SJCRH30 (cell line): ENCODE data around the gene PMFBP1. TPM values are rescaled to one million over a fixed set of nuclear protein-coding genes. Genes with fewer than 3 reads are reported as not detected.

Experiments used
- DNase-seq, 2 experiments: peaks; one replicate each; pipeline ENCODE4 v3.0.0-alpha.2; 2015 to 2020
- H3K27ac ChIP-seq: fragments of 250-450 bp; sonication (Bioruptor Pico); 2 replicates; pipeline ENCODE4 v1.5.1; 2020; ENCODE audit warnings: mild to moderate bottlenecking, moderate library complexity
- H3K27me3 ChIP-seq: fragments of 250-450 bp; sonication (Bioruptor Pico); 2 replicates; pipeline ENCODE4 v1.5.1; 2020; ENCODE audit warnings: mild to moderate bottlenecking, moderate library complexity
- H3K36me3 ChIP-seq: fragments of 250-450 bp; sonication (Bioruptor Pico); 2 replicates; pipeline ENCODE4 v1.5.1; 2020; ENCODE audit warnings: mild to moderate bottlenecking, moderate library complexity
- H3K4me1 ChIP-seq: fragments of 250-450 bp; sonication (Bioruptor Pico); 2 replicates; pipeline ENCODE4 v1.5.1; 2020; ENCODE audit warnings: mild to moderate bottlenecking, moderate library complexity
- H3K4me3 ChIP-seq: fragments of 250-450 bp; sonication (Bioruptor Pico); 2 replicates; pipeline ENCODE4 v1.5.1; 2020; ENCODE audit warnings: mild to moderate bottlenecking, moderate library complexity
- H3K9me3 ChIP-seq: fragments of 250-450 bp; sonication (Bioruptor Pico); replicated peaks from 2 replicates; pipeline ENCODE4 v1.5.1; 2020; ENCODE audit warnings: mild to moderate bottlenecking, moderate library complexity
- total RNA-seq: library from RNA; depleted of rRNA; stranded (reverse); fragments of >200 nt; shearing (Covaris generic); gene quantifications from 2 replicates; pipeline ENCODE4 v1.2.3, GENCODE V29; 2014

The PMFBP1 gene
- total RNA-seq, 1 experiment from 2014 or later, result 0.34 TPM

- no peaks in the 10 kb centered on the region for H3K36me3 ChIP-seq
- no peak overlapping the region for H3K27ac ChIP-seq
- no peak for DNase-seq
- no peak overlapping the region for H3K4me3 ChIP-seq
- no peaks in the 10 kb centered on the region for H3K4me1 ChIP-seq
- no peaks in the 10 kb centered on the region for H3K27me3 ChIP-seq
- H3K9me3 ChIP-seq, result no peaks in the 10 kb centered on the region
These were observed 27.9 kb upstream of the PMFBP1 start for GRCh38 chr16:72199761-72200337.

- Histone ChIP-seq H3K4me1 (no peaks in the 10 kb centered on the region), H3K27ac (no peak overlapping the region), H3K27me3 (no peaks in the 10 kb centered on the region), H3K9me3 (no peaks in the 10 kb centered on the region), H3K4me3 (no peak overlapping the region), H3K36me3 (no peaks in the 10 kb centered on the region)
- DNase-seq, result no peak
These were observed 26.8 kb upstream of the PMFBP1 start for GRCh38 chr16:72198771-72199201.

- Histone ChIP-seq H3K9me3 (no peaks in the 10 kb centered on the region), H3K4me1 (no peaks in the 10 kb centered on the region), H3K4me3 (no peak overlapping the region), H3K27me3 (no peaks in the 10 kb centered on the region), H3K27ac (no peak overlapping the region), H3K36me3 (no peaks in the 10 kb centered on the region)
- DNase-seq, result no peak
These were observed 26.2 kb upstream of the PMFBP1 start for GRCh38 chr16:72198021-72198711.

DNA sequence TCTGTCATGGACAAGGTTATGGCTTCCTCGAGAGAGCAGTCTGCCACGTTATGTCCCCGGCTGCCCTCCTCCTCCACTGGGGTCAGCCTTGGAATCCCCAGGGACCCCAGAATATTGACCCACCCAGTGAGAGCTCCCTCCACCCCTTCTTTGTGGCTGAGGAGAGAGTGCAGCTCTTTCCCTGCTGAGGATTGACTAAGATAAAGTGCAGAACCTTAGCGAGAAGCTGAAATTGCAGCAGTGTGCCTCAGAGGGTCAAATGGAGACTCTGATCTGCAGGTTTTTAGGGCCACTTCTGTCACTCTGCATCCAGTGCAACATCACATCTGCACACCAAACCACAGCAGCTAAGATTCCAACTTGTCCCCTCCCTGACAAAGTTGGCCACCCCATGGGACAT lies 25.6 kb upstream of the PMFBP1 start:
- Histone ChIP-seq H3K4me3 (no peak overlapping the region), H3K27me3 (no peaks in the 10 kb centered on the region), H3K9me3 (no peaks in the 10 kb centered on the region), H3K27ac (no peak overlapping the region), H3K36me3 (no peaks in the 10 kb centered on the region), H3K4me1 (no peaks in the 10 kb centered on the region)
- no peak for DNase-seq

GRCh38 chr16:72195609-72196008 lies 23.7 kb upstream of the PMFBP1 start:
- no peak overlapping the region for H3K27ac ChIP-seq
- no peaks in the 10 kb centered on the region for H3K9me3 ChIP-seq
- no peak overlapping the region for H3K4me3 ChIP-seq
- no peaks in the 10 kb centered on the region for H3K27me3 ChIP-seq
- no peaks in the 10 kb centered on the region for H3K36me3 ChIP-seq
- no peaks in the 10 kb centered on the region for H3K4me1 ChIP-seq
- peak in 1 of 2 experiments; percentile 2 for DNase-seq

DNA sequence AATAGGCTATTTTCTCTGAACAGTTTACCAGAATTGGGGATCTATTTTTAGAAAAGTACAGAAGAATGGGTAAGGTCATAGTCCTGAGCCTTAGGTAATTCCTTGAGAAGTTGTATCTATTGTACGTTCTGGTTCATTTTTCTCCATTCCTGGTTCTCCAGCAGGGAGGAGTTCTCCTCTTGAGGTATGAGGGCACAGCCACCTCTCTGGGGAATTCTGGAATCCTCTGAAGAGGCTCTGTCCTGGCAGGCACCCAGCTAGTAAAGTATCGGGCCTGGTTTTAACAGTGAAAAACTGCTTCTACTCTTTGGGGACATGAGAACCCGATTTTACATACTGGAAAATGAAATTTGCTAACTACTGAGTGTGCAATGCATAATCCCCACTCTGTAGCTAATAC lies 19.6 kb upstream of the PMFBP1 start:
- DNase-seq, result peak in 1 of 2 experiments; percentile 2

DNA sequence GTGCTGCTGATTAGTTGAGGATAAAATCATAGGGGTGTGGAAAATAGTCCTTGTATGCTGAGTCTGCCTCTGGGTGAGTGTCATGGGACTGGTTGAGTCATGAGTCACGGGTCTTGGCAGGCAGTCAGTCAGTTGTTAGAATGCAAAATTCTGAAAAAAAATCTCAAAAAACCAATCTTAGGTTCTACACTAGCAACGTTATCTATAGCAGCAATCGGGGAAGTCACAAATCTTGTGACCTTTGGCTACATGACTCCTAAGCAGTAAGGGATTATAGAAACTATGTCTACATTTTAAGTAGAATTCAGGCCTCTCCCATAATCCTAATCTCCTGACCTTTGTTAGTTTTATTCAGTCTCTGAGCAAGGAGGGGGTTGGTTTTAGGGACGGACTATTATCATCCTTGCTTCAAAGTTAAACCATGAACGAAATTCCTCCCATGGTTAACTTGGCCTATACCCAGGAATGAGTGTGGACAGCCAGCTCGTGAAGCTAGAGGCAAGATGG lies 18.0 kb upstream of the PMFBP1 start:
- Histone ChIP-seq H3K27me3 (no peaks in the 10 kb centered on the region), H3K4me3 (no peak overlapping the region), H3K4me1 (no peaks in the 10 kb centered on the region), H3K9me3 (no peaks in the 10 kb centered on the region), H3K36me3 (no peaks in the 10 kb centered on the region), H3K27ac (no peak overlapping the region)
- no peak for DNase-seq

More for the DNA sequence above, 19.6 kb upstream of the PMFBP1 start:
- H3K27me3 ChIP-seq, result no peaks in the 10 kb centered on the region
- H3K36me3 ChIP-seq, result no peaks in the 10 kb centered on the region
- no peak overlapping the region for H3K4me3 ChIP-seq
- H3K27ac ChIP-seq, result no peak overlapping the region
- no peaks in the 10 kb centered on the region for H3K9me3 ChIP-seq
- no peaks in the 10 kb centered on the region for H3K4me1 ChIP-seq

DNA sequence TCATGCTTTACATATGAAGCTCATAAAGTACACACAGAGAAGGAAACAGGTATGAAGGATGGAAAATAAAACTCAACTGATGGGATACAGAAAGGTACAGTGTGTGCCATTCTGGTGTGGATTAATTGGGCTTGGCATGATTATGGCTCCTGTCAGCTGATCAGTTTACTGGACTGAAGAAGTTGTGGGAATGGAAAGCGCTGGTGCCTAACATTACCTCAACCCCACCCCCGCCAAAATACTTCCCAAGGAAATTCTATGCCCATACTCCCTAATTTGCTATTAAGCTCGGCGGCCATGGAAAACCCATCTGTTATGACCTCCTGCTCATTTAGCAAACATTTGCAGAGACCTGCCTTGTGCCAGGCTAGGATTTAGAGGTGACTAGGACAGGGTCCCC lies 16.6 kb upstream of the PMFBP1 start:
- H3K36me3 ChIP-seq, result no peaks in the 10 kb centered on the region
- DNase-seq, result no peak
- no peaks in the 10 kb centered on the region for H3K27me3 ChIP-seq
- no peak overlapping the region for H3K4me3 ChIP-seq
- no peaks in the 10 kb centered on the region for H3K4me1 ChIP-seq
- no peak overlapping the region for H3K27ac ChIP-seq
- H3K9me3 ChIP-seq, result no peaks in the 10 kb centered on the region

DNA sequence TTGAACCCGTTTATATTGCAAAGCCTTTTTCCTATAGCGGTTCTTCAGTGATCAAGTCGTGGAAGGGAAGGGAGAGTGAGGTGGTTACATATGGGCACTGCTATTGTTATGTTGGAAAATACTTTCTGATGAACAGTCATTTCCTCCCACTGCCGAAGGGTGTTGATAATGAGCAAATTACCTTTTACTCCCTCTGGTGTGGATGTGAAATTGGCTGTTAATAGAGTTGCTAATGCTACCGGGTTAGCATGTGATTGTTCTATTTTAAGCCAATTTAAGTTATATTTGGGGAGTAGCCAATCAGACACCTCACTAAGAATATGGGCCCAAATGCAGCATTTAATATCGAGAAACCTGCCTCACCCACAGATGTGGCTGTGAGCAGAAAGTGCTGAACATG lies 15.6 kb upstream of the PMFBP1 start:
- no peaks in the 10 kb centered on the region for H3K4me1 ChIP-seq
- no peak overlapping the region for H3K4me3 ChIP-seq
- H3K27me3 ChIP-seq, result no peaks in the 10 kb centered on the region
- no peak overlapping the region for H3K27ac ChIP-seq
- H3K36me3 ChIP-seq, result no peaks in the 10 kb centered on the region
- no peaks in the 10 kb centered on the region for H3K9me3 ChIP-seq
- no peak for DNase-seq

GRCh38 chr16:72182976-72183375 lies 11.0 kb upstream of the PMFBP1 start:
- DNase-seq, result no peak
- no peaks in the 10 kb centered on the region for H3K36me3 ChIP-seq
- no peaks in the 10 kb centered on the region for H3K9me3 ChIP-seq
- H3K4me1 ChIP-seq, result no peaks in the 10 kb centered on the region
- no peak overlapping the region for H3K4me3 ChIP-seq
- no peaks in the 10 kb centered on the region for H3K27me3 ChIP-seq
- H3K27ac ChIP-seq, result no peak overlapping the region

DNA sequence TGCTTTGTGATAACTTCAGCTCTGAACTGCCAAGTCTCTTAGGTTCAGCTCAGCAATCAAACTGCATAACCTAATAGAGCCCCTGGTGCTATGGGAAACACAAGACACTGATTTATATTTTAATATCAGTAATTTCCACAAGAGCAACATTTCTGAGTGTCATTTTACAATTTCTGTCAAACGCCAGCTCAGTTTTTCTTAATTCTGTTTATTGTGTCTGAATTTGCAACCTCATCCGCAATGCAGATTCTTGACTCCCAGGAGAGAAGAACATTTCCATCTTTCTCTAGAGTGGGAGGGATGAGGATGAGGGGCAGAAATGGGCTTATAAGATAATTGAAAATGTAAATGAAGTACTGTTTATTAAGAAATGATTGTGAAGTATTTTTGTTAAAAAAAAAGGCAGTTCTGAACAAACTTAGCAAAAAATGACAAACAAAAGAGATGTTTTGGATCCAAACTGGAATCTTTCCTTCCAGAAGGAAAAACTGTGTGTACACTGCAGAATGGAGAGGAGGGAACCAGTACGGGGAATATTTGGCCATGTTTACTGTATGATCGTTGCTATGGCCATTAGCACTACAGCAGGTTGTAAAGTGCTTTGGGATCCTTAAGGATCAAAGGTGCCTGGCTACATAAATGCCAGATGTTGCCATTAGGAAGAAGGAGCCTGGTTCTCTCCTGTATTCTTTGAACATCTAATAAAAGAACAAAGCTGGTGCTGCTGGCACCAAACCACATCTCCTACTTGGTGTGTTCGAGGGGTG lies 7.4 kb upstream of the PMFBP1 start:
- H3K27ac ChIP-seq, result no peak overlapping the region
- no peak for DNase-seq

DNA sequence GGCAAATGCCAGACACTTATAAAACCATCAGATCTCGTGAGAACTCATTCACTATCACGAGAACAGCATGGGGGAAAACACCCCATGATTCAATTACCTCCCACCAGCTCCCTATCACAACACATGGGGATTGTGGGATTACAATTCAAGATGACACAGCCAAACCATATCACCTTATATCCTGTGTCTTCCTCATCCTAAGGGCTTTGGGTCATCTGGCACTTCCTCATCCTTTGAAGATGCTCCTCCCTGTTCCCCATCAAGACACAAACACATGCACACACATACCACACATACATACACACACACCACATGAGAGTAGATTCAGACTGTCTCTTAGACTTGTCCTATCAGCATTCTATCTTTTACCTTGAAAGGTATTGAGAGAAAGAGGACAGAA lies 2.8 kb upstream of the PMFBP1 start:
- no peaks in the 10 kb centered on the region for H3K4me1 ChIP-seq
- H3K4me3 ChIP-seq, result no peak overlapping the region
- H3K36me3 ChIP-seq, result no peaks in the 10 kb centered on the region
- no peak overlapping the region for H3K27ac ChIP-seq
- no peaks in the 10 kb centered on the region for H3K27me3 ChIP-seq
- no peaks in the 10 kb centered on the region for H3K9me3 ChIP-seq
- no peak for DNase-seq

More for the DNA sequence above, 7.4 kb upstream of the PMFBP1 start:
- H3K4me3 ChIP-seq, result no peak overlapping the region
- no peaks in the 10 kb centered on the region for H3K36me3 ChIP-seq
- H3K9me3 ChIP-seq, result no peaks in the 10 kb centered on the region
- H3K27me3 ChIP-seq, result no peaks in the 10 kb centered on the region
- no peaks in the 10 kb centered on the region for H3K4me1 ChIP-seq

DNA sequence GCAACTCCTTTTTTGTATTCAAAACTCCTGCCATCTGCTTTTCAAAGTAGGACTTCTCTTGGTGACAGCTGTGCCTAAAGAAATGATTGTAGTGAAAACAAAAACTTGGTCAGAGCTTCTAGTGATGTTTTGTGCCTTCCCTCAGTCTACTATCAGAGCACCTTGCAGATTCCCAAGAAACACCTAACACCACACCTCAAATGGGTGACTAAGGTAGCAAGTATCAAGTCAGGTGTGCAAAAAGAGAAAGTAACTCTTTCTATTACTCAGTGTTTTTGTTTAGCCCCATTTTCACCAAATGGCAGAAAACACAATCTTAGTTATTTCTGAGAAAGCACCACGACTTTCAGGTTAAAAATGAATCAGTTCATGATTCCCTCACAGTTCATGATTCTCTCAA lies 2.0 kb upstream of the PMFBP1 start:
- Histone ChIP-seq H3K4me3 (no peak overlapping the region), H3K27ac (no peak overlapping the region), H3K4me1 (no peaks in the 10 kb centered on the region), H3K36me3 (no peaks in the 10 kb centered on the region), H3K27me3 (no peaks in the 10 kb centered on the region), H3K9me3 (no peaks in the 10 kb centered on the region)
- no peak for DNase-seq

DNA sequence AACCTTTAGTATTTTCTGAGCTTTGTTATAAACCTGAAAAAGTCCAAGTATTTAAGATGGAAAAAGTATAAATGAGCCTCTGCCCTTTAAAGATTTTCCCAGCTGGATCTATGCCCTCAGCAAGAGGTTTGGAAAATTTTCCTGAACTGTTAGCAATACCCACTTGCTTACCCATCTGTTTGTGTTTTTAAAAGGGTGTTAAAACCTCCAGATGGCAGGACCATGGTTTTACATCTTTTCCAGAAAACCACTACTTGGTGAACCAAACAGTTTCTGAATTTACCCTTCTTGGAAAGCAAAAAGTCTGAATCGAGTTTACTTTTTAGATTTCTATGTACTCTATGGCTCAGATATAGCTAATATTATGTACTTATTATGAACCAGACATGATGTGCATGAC lies 719 bp downstream of the PMFBP1 start:
- no peak overlapping the region for H3K4me3 ChIP-seq
- DNase-seq, result no peak
- no peak overlapping the region for H3K27ac ChIP-seq
- no peaks in the 10 kb centered on the region for H3K36me3 ChIP-seq
- no peaks in the 10 kb centered on the region for H3K27me3 ChIP-seq
- no peaks in the 10 kb centered on the region for H3K4me1 ChIP-seq
- no peaks in the 10 kb centered on the region for H3K9me3 ChIP-seq

DNA sequence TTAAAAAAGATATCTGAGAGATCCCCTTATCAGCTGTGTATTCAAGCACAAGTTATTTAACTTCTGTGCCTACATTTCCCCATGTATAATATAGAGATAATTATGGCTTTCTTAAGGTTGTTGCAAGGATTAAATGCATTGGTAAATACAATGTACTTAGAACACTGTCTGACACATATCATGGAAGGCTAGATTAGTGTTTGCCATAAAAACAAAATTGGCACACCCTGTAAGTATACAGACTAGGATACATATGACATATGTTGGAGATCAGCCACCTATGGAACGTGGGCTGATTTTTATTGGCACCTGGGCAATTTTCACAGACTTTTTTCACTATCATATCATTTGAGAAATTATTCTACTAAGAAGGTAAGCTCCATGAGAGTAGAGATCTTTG lies 2.2 kb downstream of the PMFBP1 start:
- H3K36me3 ChIP-seq, result no peaks in the 10 kb centered on the region
- no peaks in the 10 kb centered on the region for H3K9me3 ChIP-seq
- no peaks in the 10 kb centered on the region for H3K4me1 ChIP-seq
- H3K27ac ChIP-seq, result no peak overlapping the region
- DNase-seq, result no peak
- no peaks in the 10 kb centered on the region for H3K27me3 ChIP-seq
- H3K4me3 ChIP-seq, result no peak overlapping the region
